Neural cell (in vitro differentiated cells): ENCODE data around the gene BICD1. TPM values are rescaled to one million over a fixed set of nuclear protein-coding genes. Genes with fewer than 3 reads are reported as not detected.

Experiments
- H2AFZ ChIP-seq: fragments of 200-600, 300-800 bp; sonication (generic), shearing (Covaris generic); 2 replicates; pipeline ENCODE4 v1.6.0; 2014; ENCODE audit warnings: low read depth, mild to moderate bottlenecking, antibody characterized with exemption, low read length, moderate library complexity
- H3F3A ChIP-seq: fragments of 200-600 bp; shearing (Covaris generic); 2 replicates; pipeline ENCODE4 v1.6.1; 2016; ENCODE audit warnings: mild to moderate bottlenecking, moderate library complexity, mixed read lengths, antibody characterized with exemption, low read length; ENCODE audit not compliant: insufficient read depth, poor library complexity, severe bottlenecking
- H3K27ac ChIP-seq: fragments of 200-600, 300-800 bp; sonication (generic), shearing (Covaris generic); 2 replicates; pipeline ENCODE4 v1.5.1; 2014; ENCODE audit warnings: mild to moderate bottlenecking, low read length, moderate library complexity
- H3K27me3 ChIP-seq: fragments of 300-800, 200-600 bp; sonication (generic), shearing (Covaris generic); 2 replicates; pipeline ENCODE4 v1.6.0; 2014; ENCODE audit warnings: mild to moderate bottlenecking, low read depth, low read length, moderate library complexity; ENCODE audit not compliant: insufficient read depth
- H3K36me3 ChIP-seq: fragments of 300-800, 200-600 bp; sonication (generic), shearing (Covaris generic); 2 replicates; pipeline ENCODE4 v1.5.1; 2014; ENCODE audit warnings: mild to moderate bottlenecking, antibody characterized with exemption, low read length, moderate library complexity; ENCODE audit not compliant: insufficient read depth
- H3K4me2 ChIP-seq: fragments of 300-800, 200-600 bp; sonication (generic), shearing (Covaris generic); 2 replicates; pipeline ENCODE4 v1.6.0; 2014; ENCODE audit warnings: mild to moderate bottlenecking, low read length
- H3K4me3 ChIP-seq: fragments of 300-800, 200-600 bp; sonication (generic), shearing (Covaris generic); 2 replicates; pipeline ENCODE4 v1.5.1; 2014; ENCODE audit warnings: mild to moderate bottlenecking, low read length, moderate library complexity
- H3K79me2 ChIP-seq: fragments of 200-600 bp; shearing (Covaris generic); replicated peaks from 2 replicates; pipeline ENCODE4 v1.6.0; 2014; ENCODE audit warnings: mild to moderate bottlenecking, low read length, moderate library complexity; ENCODE audit not compliant: insufficient read depth
- H3K9ac ChIP-seq: fragments of 300-800, 200-600 bp; sonication (generic), shearing (Covaris generic); 2 replicates; pipeline ENCODE4 v1.6.1; 2016; ENCODE audit warnings: mild to moderate bottlenecking, low read length, mixed read lengths
- H3K9me2 ChIP-seq: fragments of 200-600 bp; shearing (Covaris generic); 2 replicates; pipeline ENCODE4 v1.6.1; 2016; ENCODE audit warnings: mild to moderate bottlenecking, low read length, mixed read lengths; ENCODE audit not compliant: insufficient read depth
- H3K9me3 ChIP-seq: fragments of 200-600, 300-800 bp; sonication (generic), shearing (Covaris generic); 2 replicates; pipeline ENCODE4 v1.6.1; 2016; ENCODE audit warnings: mild to moderate bottlenecking, mixed run types, low read length, moderate library complexity, mixed read lengths
- H4K20me1 ChIP-seq: fragments of 200-600 bp; shearing (Covaris generic); 2 replicates; pipeline ENCODE4 v1.6.1; 2016; ENCODE audit warnings: mild to moderate bottlenecking, mixed run types; ENCODE audit not compliant: insufficient read depth
- CTCF ChIP-seq: fragments of 450-650 bp; IDR thresholded peaks from 2 replicates; pipeline ENCODE4 v1.5.1; 2014; ENCODE audit warnings: antibody characterized with exemption, mild to moderate bottlenecking, moderate library complexity; ENCODE audit not compliant: poor library complexity, severe bottlenecking
- EP300 ChIP-seq: fragments of 450-650 bp; conservative IDR thresholded peaks from 2 replicates; pipeline ENCODE4 v1.6.1; 2014; ENCODE audit warnings: antibody characterized with exemption, mild to moderate bottlenecking, moderate library complexity; ENCODE audit not compliant: poor library complexity, severe bottlenecking
- EZH2 ChIP-seq: fragments of 200-600, 300-800 bp; shearing (Covaris generic), sonication (generic); IDR thresholded peaks from 2 replicates; pipeline ENCODE4 v1.6.1; 2014; ENCODE audit warnings: antibody characterized with exemption, low read length, borderline replicate concordance, mild to moderate bottlenecking; ENCODE audit not compliant: insufficient read depth, poor library complexity, severe bottlenecking
- MXI1 ChIP-seq: fragments of 450-650 bp; conservative IDR thresholded peaks from 2 replicates; pipeline ENCODE4 v1.6.1; 2014; ENCODE audit warnings: antibody characterized with exemption, mild to moderate bottlenecking; ENCODE audit not compliant: poor library complexity, severe bottlenecking
- POLR2AphosphoS5 ChIP-seq: IDR thresholded peaks from 2 replicates; pipeline ENCODE4 v1.6.1; 2012
- RAD21 ChIP-seq: fragments of 450-650 bp; conservative IDR thresholded peaks from 2 replicates; pipeline ENCODE4 v1.6.1; 2014; ENCODE audit warnings: antibody characterized with exemption, mild to moderate bottlenecking, moderate library complexity
- REST ChIP-seq: IDR thresholded peaks from 2 replicates; pipeline ENCODE4 v1.6.1; 2012; ENCODE audit warnings: borderline replicate concordance
- SMC3 ChIP-seq: fragments of 450-650 bp; conservative IDR thresholded peaks from 2 replicates; pipeline ENCODE4 v1.6.1; 2014; ENCODE audit warnings: antibody characterized with exemption, mild to moderate bottlenecking, moderate library complexity; ENCODE audit not compliant: poor library complexity
- TAF1 ChIP-seq: IDR thresholded peaks from 2 replicates; pipeline ENCODE4 v1.6.1; 2012; ENCODE audit warnings: low read depth
- polyA plus RNA-seq: library from polyadenylated mRNA; depleted of rRNA; stranded (reverse); fragments of >200 nt; gene quantifications from 2 replicates; pipeline ENCODE4 v1.2.3, GENCODE V29; 2014

The BICD1 gene
- polyA plus RNA-seq, 1 donor from 2014 or later, result 41.1 TPM

- no peaks in the 10 kb centered on the region for H3K36me3 ChIP-seq
- no peak overlapping the region for H3K9ac ChIP-seq
- H3K4me3 ChIP-seq, result no peak overlapping the region
- H3K4me2 ChIP-seq, result no peak overlapping the region
- H3K9me2 ChIP-seq, result no peaks in the 10 kb centered on the region
- H3K27me3 ChIP-seq, result no peaks in the 10 kb centered on the region
- peaks cover 7% of the 10 kb centered on the region for H3K79me2 ChIP-seq
- no peak overlapping the region for H3K27ac ChIP-seq
- H2AFZ ChIP-seq, result no peak overlapping the region
- H3K9me3 ChIP-seq, result no peaks in the 10 kb centered on the region
- TF ChIP-seq REST (no peak), EP300 (no peak), RAD21 (no peak), EZH2 (no peak), CTCF (no peak), TAF1 (no peak), POLR2AphosphoS5 (no peak), MXI1 (no peak), SMC3 (no peak)
- H3F3A ChIP-seq, result no peaks in the 10 kb centered on the region
- H4K20me1 ChIP-seq, result no peaks in the 10 kb centered on the region
These were observed 165.8 kb downstream of the BICD1 start for GRCh38 chr12:32272465-32272864.

- no peaks in the 10 kb centered on the region for H4K20me1 ChIP-seq
These were observed 166.4 kb downstream of the BICD1 start for GRCh38 chr12:32273063-32273522.

More at GRCh38 chr12:32273063-32273522, 166.4 kb downstream of the BICD1 start:
- Histone ChIP-seq H3K27ac (no peak overlapping the region), H3K4me2 (no peak overlapping the region), H3K4me3 (no peak overlapping the region), H3K9me3 (no peaks in the 10 kb centered on the region), H3K9ac (no peak overlapping the region), H3K9me2 (no peaks in the 10 kb centered on the region), H3K79me2 (peaks cover 8% of the 10 kb centered on the region), H3K36me3 (no peaks in the 10 kb centered on the region), H3F3A (no peaks in the 10 kb centered on the region), H3K27me3 (no peaks in the 10 kb centered on the region), H2AFZ (no peak overlapping the region)
- TF ChIP-seq REST, result no peak
- TF ChIP-seq EZH2, result no peak
- no peak for TF ChIP-seq CTCF
